Measurements from ENCODE around the gene LAMB3. TPM values are rescaled to one million over a fixed set of nuclear protein-coding genes. Genes with fewer than 3 reads are reported as not detected.

The LAMB3 gene
- total RNA-seq, 4 donors from 2014 or later: 2.5 to 69.9 (median 6.3) TPM

DNA sequence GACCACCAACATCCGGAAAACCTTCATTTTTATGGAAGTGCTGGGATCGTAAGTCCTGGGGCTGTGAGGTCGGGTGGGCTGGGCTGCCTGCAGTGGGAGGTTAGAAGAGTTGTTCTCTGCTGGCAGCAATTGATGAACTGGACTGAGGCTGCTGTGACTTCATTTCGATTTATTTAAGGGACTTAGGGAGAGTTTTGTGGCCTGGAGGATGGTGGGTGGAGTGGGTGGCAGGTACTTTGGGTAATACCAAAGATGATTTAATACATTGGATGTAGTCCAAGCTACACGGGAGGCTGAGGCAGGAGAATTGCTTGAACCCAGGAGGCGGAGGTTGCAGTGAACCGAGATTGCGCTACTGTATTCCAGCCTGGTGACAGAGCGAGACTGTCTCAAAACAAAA is 57.2 kb downstream of the LAMB3 start:
- TF ChIP-seq, protein P1, sequence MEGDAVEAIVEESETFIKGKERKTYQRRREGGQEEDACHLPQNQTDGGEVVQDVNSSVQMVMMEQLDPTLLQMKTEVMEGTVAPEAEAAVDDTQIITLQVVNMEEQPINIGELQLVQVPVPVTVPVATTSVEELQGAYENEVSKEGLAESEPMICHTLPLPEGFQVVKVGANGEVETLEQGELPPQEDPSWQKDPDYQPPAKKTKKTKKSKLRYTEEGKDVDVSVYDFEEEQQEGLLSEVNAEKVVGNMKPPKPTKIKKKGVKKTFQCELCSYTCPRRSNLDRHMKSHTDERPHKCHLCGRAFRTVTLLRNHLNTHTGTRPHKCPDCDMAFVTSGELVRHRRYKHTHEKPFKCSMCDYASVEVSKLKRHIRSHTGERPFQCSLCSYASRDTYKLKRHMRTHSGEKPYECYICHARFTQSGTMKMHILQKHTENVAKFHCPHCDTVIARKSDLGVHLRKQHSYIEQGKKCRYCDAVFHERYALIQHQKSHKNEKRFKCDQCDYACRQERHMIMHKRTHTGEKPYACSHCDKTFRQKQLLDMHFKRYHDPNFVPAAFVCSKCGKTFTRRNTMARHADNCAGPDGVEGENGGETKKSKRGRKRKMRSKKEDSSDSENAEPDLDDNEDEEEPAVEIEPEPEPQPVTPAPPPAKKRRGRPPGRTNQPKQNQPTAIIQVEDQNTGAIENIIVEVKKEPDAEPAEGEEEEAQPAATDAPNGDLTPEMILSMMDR (IDR thresholded peaks at IDR 0.05): no peak
- no peak for DNase-seq (ENCODE audit: low spot score)
- ATAC-seq (ENCODE audit: low FRiP score): no peak

DNA sequence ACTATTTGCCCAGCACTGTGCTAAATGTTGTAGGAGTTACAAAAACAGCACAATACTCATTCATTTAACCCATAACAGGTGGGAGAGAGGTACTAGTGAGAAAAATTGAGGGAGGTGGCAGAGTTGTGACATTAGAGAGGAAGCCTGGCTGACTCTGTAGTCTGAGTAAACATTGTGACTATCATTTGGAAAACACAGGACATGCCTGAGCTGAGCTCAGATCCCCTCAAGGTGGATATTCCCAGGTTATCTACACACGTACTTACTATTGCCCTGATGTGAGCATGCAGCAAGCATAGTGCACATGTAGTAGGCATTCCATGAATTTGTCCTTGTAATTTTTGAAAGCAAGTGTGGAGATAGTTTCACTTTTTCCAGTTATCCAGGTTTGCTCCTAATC is 57.8 kb downstream of the LAMB3 start:
- DNase-seq (ENCODE audit: low spot score) (no peak), ATAC-seq (ENCODE audit: low FRiP score) (no peak)
- TF ChIP-seq, protein P1 (IDR thresholded peaks at IDR 0.05): no peak

DNA sequence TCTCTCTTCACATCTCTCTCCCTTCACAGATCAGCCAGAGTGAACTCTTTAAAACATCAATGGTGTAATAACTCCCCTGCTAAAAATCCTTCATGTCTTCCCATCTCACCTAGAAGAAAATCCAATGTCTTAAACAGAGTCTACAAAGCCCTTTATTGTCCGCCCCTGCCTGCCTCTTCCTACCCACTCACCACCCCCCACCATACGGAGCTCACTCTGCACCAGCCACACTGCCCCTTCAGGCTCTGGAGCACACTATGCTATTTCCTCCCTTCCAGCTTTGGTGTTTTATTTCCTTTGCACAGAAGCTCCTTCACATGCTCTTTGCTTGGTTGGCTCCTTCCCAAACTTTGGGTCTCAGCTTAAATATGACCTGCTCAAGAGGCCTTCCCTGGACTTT is 58.5 kb downstream of the LAMB3 start:
- TF ChIP-seq, protein P1 (IDR thresholded peaks at IDR 0.05): no peak
- DNase-seq (ENCODE audit: low spot score) (no peak), ATAC-seq (ENCODE audit: low FRiP score) (no peak)

DNA sequence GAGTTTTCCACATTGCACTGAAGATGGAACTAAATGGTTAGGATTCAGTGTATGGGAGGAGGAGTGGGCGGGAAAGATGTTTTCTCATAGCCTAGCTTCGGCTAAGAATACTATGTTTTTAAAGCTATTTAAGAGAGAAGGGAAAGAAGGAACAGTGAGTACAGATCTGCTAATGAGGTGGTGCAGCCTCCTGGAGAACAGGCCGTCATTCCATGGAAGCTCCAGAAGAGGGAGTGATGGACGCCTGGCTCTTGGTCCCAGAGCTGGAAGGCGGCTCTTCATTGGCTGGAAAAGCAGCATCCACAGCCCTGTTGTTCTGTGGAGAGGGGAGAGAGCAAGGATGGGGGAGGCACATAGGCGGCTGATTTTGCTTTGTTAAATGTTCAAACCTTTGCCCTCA is 61.8 kb downstream of the LAMB3 start:
- TF ChIP-seq, protein P1 (IDR thresholded peaks at IDR 0.05): no peak
- ATAC-seq (ENCODE audit: low FRiP score) (no peak), DNase-seq (ENCODE audit: low spot score) (no peak)

DNA sequence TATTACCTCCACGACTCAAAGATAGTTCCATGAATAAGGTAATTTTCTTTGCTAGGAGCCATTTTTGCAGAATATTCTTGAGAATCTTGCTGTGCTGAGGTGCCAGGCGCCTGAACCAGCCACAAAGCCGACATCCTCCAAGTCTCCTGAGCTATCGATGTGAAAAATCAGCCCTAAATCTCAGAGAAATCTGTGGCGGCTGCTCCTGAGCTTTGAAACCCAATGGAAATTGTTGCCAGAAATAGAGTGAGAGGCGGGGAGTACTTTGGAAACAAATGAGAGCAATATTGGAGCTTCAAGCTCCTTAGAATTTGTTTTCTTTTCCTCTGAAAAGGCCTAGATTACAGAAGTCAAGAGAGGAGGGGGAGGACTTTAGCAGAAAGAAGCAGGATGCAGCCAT is 62.4 kb downstream of the LAMB3 start:
- TF ChIP-seq, protein P1 (IDR thresholded peaks at IDR 0.05): no peak
- ATAC-seq (ENCODE audit: low FRiP score) (no peak), DNase-seq (ENCODE audit: low spot score) (no peak)

DNA sequence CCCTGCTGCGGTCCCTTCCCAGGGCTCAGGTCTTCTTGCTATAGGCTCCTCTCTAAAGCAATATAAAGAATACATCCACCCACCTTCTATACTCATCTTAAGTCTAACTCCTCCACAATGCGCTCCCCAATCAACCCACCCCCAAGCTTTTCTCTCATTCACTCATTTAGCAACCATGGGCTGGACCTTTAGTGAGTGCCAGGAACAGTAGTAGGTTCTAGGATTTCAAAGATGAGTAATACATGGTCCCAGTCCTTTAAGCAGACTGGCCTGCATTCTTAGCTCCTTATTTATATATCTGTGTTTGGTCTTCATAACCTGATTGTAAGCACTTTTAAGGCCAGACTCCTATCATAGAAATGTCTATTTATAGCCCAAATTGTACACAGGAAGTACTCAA is 62.8 kb downstream of the LAMB3 start:
- no peak for ATAC-seq (ENCODE audit: low FRiP score)

DNA sequence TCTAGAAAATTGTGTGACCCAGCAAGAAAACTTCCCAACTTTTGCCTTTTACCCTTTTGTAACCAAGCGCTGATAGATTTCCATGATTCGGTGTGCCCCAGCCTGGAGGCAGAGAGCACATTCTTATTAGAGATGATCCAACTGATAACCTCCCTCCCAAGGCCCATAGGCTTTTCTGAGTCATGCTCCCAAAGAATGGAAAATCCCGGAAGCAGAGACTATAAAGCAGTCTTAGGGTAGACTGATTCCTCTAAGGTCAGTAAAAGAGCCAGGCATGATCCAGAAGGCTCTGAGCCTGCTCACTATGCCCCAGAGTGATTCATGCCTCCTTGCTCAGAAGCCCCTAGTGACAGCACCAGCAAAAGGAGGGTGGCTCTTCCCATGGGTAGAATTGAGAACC is 64.4 kb downstream of the LAMB3 start:
- TF ChIP-seq, protein P1 (IDR thresholded peaks at IDR 0.05): no peak
- DNase-seq (ENCODE audit: low spot score): no peak
- ATAC-seq (ENCODE audit: low FRiP score): no peak

More for the DNA sequence above, 62.8 kb downstream of the LAMB3 start:
- no peak for DNase-seq (ENCODE audit: low spot score)
- TF ChIP-seq, protein P1 (IDR thresholded peaks at IDR 0.05): no peak

All from omental fat pad (tissue), 4 donors.